ENCODE data around the gene PHF21B. TPM values are rescaled to one million over a fixed set of nuclear protein-coding genes. Genes with fewer than 3 reads are reported as not detected.

PHF21B gene
- total RNA-seq, 1 experiment from 2014 or later, result 4.5 TPM

DNA sequence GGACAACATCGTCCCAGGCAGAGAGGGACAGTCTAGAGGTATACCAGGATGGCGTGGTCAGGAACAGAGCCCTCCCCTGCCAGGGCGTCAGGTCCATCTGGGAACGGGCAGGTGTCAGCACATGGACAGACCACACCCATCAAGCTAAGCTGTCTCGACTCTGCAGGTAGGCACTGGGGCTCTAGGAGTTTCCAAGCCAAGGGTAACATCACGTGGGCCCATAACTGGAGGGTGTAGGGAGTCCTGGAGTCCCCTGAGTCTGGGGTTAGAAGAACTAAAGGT is 75.4 kb downstream of the PHF21B start:
- TF ChIP-seq, protein P1, sequence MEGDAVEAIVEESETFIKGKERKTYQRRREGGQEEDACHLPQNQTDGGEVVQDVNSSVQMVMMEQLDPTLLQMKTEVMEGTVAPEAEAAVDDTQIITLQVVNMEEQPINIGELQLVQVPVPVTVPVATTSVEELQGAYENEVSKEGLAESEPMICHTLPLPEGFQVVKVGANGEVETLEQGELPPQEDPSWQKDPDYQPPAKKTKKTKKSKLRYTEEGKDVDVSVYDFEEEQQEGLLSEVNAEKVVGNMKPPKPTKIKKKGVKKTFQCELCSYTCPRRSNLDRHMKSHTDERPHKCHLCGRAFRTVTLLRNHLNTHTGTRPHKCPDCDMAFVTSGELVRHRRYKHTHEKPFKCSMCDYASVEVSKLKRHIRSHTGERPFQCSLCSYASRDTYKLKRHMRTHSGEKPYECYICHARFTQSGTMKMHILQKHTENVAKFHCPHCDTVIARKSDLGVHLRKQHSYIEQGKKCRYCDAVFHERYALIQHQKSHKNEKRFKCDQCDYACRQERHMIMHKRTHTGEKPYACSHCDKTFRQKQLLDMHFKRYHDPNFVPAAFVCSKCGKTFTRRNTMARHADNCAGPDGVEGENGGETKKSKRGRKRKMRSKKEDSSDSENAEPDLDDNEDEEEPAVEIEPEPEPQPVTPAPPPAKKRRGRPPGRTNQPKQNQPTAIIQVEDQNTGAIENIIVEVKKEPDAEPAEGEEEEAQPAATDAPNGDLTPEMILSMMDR (IDR thresholded peaks at IDR 0.05), result no peak
- TF ChIP-seq, protein P2, sequence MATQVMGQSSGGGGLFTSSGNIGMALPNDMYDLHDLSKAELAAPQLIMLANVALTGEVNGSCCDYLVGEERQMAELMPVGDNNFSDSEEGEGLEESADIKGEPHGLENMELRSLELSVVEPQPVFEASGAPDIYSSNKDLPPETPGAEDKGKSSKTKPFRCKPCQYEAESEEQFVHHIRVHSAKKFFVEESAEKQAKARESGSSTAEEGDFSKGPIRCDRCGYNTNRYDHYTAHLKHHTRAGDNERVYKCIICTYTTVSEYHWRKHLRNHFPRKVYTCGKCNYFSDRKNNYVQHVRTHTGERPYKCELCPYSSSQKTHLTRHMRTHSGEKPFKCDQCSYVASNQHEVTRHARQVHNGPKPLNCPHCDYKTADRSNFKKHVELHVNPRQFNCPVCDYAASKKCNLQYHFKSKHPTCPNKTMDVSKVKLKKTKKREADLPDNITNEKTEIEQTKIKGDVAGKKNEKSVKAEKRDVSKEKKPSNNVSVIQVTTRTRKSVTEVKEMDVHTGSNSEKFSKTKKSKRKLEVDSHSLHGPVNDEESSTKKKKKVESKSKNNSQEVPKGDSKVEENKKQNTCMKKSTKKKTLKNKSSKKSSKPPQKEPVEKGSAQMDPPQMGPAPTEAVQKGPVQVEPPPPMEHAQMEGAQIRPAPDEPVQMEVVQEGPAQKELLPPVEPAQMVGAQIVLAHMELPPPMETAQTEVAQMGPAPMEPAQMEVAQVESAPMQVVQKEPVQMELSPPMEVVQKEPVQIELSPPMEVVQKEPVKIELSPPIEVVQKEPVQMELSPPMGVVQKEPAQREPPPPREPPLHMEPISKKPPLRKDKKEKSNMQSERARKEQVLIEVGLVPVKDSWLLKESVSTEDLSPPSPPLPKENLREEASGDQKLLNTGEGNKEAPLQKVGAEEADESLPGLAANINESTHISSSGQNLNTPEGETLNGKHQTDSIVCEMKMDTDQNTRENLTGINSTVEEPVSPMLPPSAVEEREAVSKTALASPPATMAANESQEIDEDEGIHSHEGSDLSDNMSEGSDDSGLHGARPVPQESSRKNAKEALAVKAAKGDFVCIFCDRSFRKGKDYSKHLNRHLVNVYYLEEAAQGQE (IDR thresholded peaks at IDR 0.05; ENCODE audit: insufficient read depth in 1 of 2, low read depth in 2 of 2, low read length in 1 of 2), result no peak
- no peak for TF ChIP-seq TCF7L2 (IDR thresholded peaks at IDR 0.05; ENCODE audit: low read depth, low read length)
- no peak for TF ChIP-seq POLR2AphosphoS5 (IDR thresholded peaks at IDR 0.05; ENCODE audit: low read depth, low read length)
- TF ChIP-seq SIN3A (IDR thresholded peaks at IDR 0.05; ENCODE audit: borderline replicate concordance, insufficient read depth, low read depth, low read length), result no peak
- H3K36me3 ChIP-seq (ENCODE audit: control insufficient read depth, insufficient read depth, low read length), result no peaks in the 10 kb centered on the region
- ChIA-PET CTCF (no interaction called here), POLR2A (no interaction called here)
- H3K9me3 ChIP-seq (ENCODE audit: control insufficient read depth, insufficient read depth, low read depth, low read length), result no peaks in the 10 kb centered on the region
- no peak overlapping the region for H3K27ac ChIP-seq (ENCODE audit: low read length)
- intact Hi-C loops (cut with micrococcal nuclease; ENCODE audit: unreplicated experiment) (no loop called here), in situ Hi-C loops (cut with HindIII; ENCODE audit: low pct_unique_long_range_greater_than_20kb, low sequenced_read_pairs) (no loop called here)
- H3K4me1 ChIP-seq (ENCODE audit: control insufficient read depth, insufficient read depth, low read length), result no peaks in the 10 kb centered on the region
- H3K4me3 ChIP-seq (ENCODE audit: low read depth in 2 of 2, low read length in 2 of 2), result no peak overlapping the region
- BruUV-seq (replicated peaks), result no TSS peak
- DNase-seq (ENCODE audit: low read depth, low spot score) (no peak), ATAC-seq (no peak)
- no peaks in the 10 kb centered on the region for H3K27me3 ChIP-seq (ENCODE audit: control insufficient read depth, insufficient read depth, low read length)

DNA sequence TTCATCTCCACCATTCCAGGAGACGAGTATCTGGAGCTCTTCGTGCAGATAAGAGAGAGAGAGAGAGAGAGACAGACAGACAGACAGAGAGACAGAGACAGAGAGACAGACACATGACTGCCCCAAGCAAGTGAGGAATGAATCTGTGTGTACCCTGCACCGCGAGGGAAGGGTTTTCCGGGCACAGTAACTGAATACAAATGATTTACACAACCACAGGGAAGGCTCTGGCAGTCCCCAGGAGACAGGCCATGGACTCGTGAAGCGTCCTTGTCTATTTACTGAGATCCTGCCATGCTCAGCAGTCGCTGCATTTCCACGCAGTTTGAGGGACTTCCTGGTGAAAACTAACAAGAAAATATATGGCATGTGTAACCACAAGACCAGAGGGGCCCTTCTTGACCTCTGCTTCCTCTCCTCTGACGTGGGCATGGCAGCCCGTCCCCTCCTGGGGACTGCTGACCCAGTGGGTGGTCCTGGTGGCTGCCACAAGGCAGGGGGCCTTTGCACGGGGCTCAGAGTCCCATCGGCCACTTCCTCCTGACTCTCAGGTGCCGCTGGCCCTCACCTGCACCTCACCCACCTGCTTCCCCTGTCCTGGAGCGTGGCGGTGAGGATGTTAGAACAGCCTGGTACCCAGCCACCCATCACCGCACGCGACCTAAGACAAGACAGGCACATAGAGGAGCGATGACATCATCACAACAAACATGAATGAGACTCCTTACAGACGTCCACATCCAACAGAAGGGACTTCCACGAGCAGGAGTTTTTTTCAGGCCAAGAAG is 75.9 kb downstream of the PHF21B start:
- Histone ChIP-seq H3K9me3 (ENCODE audit: control insufficient read depth, insufficient read depth, low read depth, low read length) (no peaks in the 10 kb centered on the region), H3K27me3 (ENCODE audit: control insufficient read depth, insufficient read depth, low read length) (no peaks in the 10 kb centered on the region), H3K27ac (ENCODE audit: low read length) (no peak overlapping the region), H3K36me3 (ENCODE audit: control insufficient read depth, insufficient read depth, low read length) (no peaks in the 10 kb centered on the region), H3K4me1 (ENCODE audit: control insufficient read depth, insufficient read depth, low read length) (no peaks in the 10 kb centered on the region), H3K4me3 (ENCODE audit: low read depth in 2 of 2, low read length in 2 of 2) (no peak overlapping the region)
- intact Hi-C loops (cut with micrococcal nuclease; ENCODE audit: unreplicated experiment) (no loop called here), in situ Hi-C loops (cut with HindIII; ENCODE audit: low pct_unique_long_range_greater_than_20kb, low sequenced_read_pairs) (no loop called here)
- ChIA-PET CTCF (no interaction called here), POLR2A (no interaction called here)
- no peak for ATAC-seq
- no TSS peak for BruUV-seq (replicated peaks)
- DNase-seq (ENCODE audit: low read depth, low spot score), result no peak
- TF ChIP-seq, protein P2 (IDR thresholded peaks at IDR 0.05; ENCODE audit: insufficient read depth in 1 of 2, low read depth in 2 of 2, low read length in 1 of 2), result no peak
- TF ChIP-seq TCF7L2 (IDR thresholded peaks at IDR 0.05; ENCODE audit: low read depth, low read length) (no peak), SIN3A (IDR thresholded peaks at IDR 0.05; ENCODE audit: borderline replicate concordance, insufficient read depth, low read depth, low read length) (no peak), POLR2AphosphoS5 (IDR thresholded peaks at IDR 0.05; ENCODE audit: low read depth, low read length) (no peak)
- TF ChIP-seq, protein P1 (IDR thresholded peaks at IDR 0.05), result no peak
